ENCODE results near the gene YAE1. TPM values are rescaled to one million over a fixed set of nuclear protein-coding genes. Genes with fewer than 3 reads are reported as not detected.

Gene YAE1
- total and polyA plus RNA-seq, 4 donors, result 32.5 to 42.9 (median 38.6) TPM

DNA sequence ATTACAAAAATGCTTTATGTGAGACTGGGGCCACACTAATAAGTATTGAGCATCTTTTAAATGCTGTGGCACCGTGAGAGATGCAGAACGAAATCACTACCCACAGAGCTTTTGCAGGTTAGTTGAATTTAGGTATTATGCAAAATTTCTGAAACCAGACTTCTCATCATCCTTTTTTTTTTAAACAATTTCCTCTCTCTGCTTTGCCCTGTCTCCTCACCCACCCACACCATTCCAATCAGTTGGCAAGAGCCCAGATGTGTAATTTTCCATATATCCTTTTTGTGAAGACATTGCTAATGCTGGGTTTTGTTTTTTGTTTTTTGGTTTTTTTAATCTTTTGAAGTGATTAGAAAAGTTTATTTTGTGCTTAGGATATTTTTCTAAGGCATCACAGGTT is 1.1 kb downstream of the YAE1 start:
- no peaks in the 10 kb centered on the region for H3K27me3 ChIP-seq (ENCODE audit: control insufficient read depth, insufficient read depth, low read length)
- no peaks in the 10 kb centered on the region for H3K9me3 ChIP-seq (ENCODE audit: control insufficient read depth, insufficient read depth, low read length)
- no CpG with 5 or more reads among the region's 2 CpGs for WGBS (ENCODE audit: insufficient coverage)
- H3K27ac ChIP-seq (ENCODE audit: low read depth, low read length), result no peak overlapping the region
- H3K4me1 ChIP-seq (ENCODE audit: control insufficient read depth, insufficient read depth, low read length), result no peaks in the 10 kb centered on the region
- H3K4me3 ChIP-seq (ENCODE audit: low read depth, low read length), result peak overlapping the region; percentile 87
- DNase-seq (ENCODE audit: low read depth in 4 of 6, low spot score in 6 of 6), result no peak
- H3K36me3 ChIP-seq (ENCODE audit: control insufficient read depth, insufficient read depth, low read length), result peaks cover 3% of the 10 kb centered on the region

DNA sequence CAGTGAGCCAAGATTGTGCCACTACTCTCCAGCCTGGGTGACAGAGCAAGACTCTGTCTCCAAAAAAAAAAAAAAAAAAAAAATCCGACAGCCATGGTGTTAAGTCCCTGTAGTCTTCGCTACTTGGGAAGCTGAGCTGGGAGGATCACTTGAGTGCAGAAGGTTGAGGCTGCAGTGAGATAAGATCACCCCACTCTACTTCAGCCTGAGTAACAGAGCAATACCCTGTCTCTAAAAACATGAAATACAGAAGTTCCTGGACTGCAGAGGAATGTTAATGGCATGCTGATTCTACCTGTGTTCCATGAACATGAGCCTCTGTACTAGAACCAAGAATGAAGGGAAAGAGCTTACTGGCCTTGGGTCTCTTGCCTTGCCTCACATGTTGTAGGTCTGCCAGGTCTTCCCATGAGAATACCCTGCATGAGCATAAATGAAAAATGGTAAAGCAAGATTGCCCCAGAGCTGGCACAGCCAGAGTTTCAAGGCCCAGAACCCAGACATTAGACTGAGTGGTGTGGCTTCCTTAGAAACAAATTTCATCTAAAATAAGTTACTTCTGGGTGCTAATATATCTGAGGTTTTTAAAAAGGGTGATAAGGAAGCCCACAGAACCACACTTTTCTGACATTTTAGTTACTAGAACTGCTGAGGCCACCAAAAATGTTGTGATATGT is 8.6 kb downstream of the YAE1 start:
- no peaks in the 10 kb centered on the region for H3K27me3 ChIP-seq (ENCODE audit: control insufficient read depth, insufficient read depth, low read length)
- WGBS (ENCODE audit: insufficient coverage), result no CpG with 5 or more reads among the region's 2 CpGs
- no peak overlapping the region for H3K4me3 ChIP-seq (ENCODE audit: low read depth, low read length)
- no peak overlapping the region for H3K27ac ChIP-seq (ENCODE audit: low read depth, low read length)
- no peak for DNase-seq (ENCODE audit: low read depth in 4 of 6, low spot score in 6 of 6)
- H3K4me1 ChIP-seq (ENCODE audit: control insufficient read depth, insufficient read depth, low read length), result no peaks in the 10 kb centered on the region
- H3K36me3 ChIP-seq (ENCODE audit: control insufficient read depth, insufficient read depth, low read length), result peaks cover 17% of the 10 kb centered on the region
- no peaks in the 10 kb centered on the region for H3K9me3 ChIP-seq (ENCODE audit: control insufficient read depth, insufficient read depth, low read length)

DNA sequence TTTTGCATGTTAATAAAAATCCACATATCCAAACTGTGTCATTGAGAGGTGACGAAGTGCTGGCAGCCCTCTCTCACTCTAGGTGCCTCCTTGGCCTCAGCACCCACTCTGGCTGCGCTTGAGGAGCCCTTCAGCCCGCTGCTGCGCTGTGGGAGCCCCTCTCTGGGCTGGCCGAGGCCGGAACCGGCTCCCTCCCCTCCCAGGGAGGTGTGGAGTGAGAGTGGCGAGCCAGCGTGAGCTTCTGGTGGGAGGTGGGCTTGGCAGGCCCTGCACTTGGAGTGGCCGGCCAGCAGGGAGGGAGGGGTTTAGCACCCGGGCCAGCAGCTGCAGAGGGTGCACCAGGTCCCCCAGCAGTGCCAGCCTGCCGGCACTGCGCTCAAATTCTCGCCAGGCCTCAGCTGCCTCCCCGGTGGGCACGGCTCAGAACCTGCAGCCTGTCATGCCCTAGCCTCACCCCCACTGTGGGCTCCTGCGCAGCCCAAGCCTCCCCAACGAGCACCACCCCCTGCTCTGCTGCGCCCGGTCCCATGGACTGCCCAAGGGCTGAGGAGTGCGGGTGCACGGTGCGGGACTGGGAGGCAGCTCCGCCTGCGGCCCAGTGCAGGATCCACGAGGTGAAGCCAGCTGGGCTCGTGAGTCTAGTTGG is 11.1 kb downstream of the YAE1 start:
- no peaks in the 10 kb centered on the region for H3K9me3 ChIP-seq (ENCODE audit: control insufficient read depth, insufficient read depth, low read length)
- no peak for DNase-seq (ENCODE audit: low read depth in 4 of 6, low spot score in 6 of 6)
- no peaks in the 10 kb centered on the region for H3K4me1 ChIP-seq (ENCODE audit: control insufficient read depth, insufficient read depth, low read length)
- H3K36me3 ChIP-seq (ENCODE audit: control insufficient read depth, insufficient read depth, low read length), result peaks cover 14% of the 10 kb centered on the region
- H3K27me3 ChIP-seq (ENCODE audit: control insufficient read depth, insufficient read depth, low read length), result no peaks in the 10 kb centered on the region
- H3K27ac ChIP-seq (ENCODE audit: low read depth, low read length), result no peak overlapping the region
- WGBS (ENCODE audit: insufficient coverage), result 98% methylated on average over 23 of the region's 27 CpGs
- no peak overlapping the region for H3K4me3 ChIP-seq (ENCODE audit: low read depth, low read length)

DNA sequence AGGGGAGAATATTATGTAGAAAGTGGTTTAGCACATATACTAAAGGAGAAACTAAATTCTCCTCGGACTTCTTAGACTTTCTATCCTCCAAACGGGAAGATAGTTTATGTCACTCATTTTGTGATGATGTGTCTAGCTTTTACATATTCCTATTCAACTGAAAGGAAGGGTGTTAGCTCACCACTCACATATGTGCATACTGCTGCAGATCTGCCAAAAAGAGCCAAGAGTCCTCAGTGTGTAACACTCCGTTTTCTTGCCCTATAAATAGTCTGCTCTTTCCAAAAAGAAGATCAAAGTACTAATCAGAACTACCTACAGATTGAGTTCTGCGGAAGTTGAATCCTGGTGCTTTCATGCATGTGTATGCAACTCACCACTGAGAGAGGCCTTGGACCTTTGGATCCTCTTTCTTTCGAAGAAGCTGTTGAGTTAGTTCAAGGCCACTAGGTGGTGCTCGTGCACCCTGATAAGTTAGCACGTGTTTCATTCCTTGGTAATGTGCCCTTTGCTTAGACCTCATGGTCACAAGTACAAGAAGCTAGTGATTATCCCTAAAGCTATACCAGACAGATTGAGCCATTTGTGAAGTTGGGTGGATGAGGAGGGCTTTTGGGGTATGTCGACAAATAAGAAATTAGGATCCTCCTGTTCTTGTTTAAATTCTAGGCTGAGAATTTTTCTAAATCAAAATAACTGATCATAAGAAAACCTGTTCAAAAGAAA is 14.1 kb downstream of the YAE1 start:
- DNase-seq (ENCODE audit: low read depth in 4 of 6, low spot score in 6 of 6), result peak; percentile 66 to 97 (median 87)
- Histone ChIP-seq H3K4me3 (ENCODE audit: low read depth, low read length) (no peak overlapping the region), H3K4me1 (ENCODE audit: control insufficient read depth, insufficient read depth, low read length) (no peaks in the 10 kb centered on the region), H3K9me3 (ENCODE audit: control insufficient read depth, insufficient read depth, low read length) (no peaks in the 10 kb centered on the region), H3K36me3 (ENCODE audit: control insufficient read depth, insufficient read depth, low read length) (peaks cover 13% of the 10 kb centered on the region), H3K27me3 (ENCODE audit: control insufficient read depth, insufficient read depth, low read length) (no peaks in the 10 kb centered on the region), H3K27ac (ENCODE audit: low read depth, low read length) (no peak overlapping the region)
- 9% methylated on average over 4 of the region's 8 CpGs for WGBS (ENCODE audit: insufficient coverage)

DNA sequence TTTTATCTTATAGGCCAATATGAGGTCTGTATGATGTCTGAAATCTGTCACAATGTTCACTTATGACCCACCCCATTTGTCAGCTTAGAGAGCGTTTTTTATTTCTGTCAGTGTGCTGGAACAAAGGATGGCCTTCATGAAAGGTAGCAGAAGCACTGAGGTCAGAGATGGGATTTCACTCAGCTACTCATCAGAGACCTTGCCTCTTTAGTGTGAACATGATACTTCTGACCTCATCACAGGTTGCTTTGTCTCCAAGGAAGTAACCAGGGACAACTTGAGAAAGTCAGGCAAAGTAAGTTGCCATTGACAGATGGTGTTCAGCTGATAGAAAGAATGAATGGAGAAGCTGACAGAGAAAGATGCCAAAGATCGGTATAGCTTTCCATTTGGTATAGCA is 16.3 kb downstream of the YAE1 start:
- no peaks in the 10 kb centered on the region for H3K4me1 ChIP-seq (ENCODE audit: control insufficient read depth, insufficient read depth, low read length)
- H3K9me3 ChIP-seq (ENCODE audit: control insufficient read depth, insufficient read depth, low read length), result no peaks in the 10 kb centered on the region
- no peak overlapping the region for H3K27ac ChIP-seq (ENCODE audit: low read depth, low read length)
- no peak for DNase-seq (ENCODE audit: low read depth in 4 of 6, low spot score in 6 of 6)
- no CpG with 5 or more reads among the region's 2 CpGs for WGBS (ENCODE audit: insufficient coverage)
- H3K4me3 ChIP-seq (ENCODE audit: low read depth, low read length), result no peak overlapping the region
- no peaks in the 10 kb centered on the region for H3K27me3 ChIP-seq (ENCODE audit: control insufficient read depth, insufficient read depth, low read length)
- H3K36me3 ChIP-seq (ENCODE audit: control insufficient read depth, insufficient read depth, low read length), result peaks cover 6% of the 10 kb centered on the region

DNA sequence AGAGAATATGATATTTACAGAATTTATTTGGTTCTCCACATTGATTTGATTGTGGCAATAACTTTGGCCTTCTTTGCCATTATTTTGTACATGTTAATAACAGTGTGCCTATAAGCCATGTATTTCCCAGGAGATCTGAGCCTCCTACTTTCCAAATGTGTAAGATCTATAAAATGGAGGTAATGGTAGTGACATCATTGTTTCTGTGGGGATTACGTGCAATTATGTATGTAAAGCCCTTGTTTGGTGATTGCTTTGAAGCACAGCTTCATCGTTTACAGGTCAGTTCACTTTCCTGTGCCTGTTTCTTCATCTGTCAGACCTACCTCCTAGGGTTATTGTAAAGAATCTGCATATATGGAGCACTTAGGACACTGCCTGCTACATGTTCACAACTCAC is 17.3 kb downstream of the YAE1 start:
- Histone ChIP-seq H3K36me3 (ENCODE audit: control insufficient read depth, insufficient read depth, low read length) (peaks cover under 1% of the 10 kb centered on the region), H3K9me3 (ENCODE audit: control insufficient read depth, insufficient read depth, low read length) (no peaks in the 10 kb centered on the region), H3K4me1 (ENCODE audit: control insufficient read depth, insufficient read depth, low read length) (no peaks in the 10 kb centered on the region), H3K27me3 (ENCODE audit: control insufficient read depth, insufficient read depth, low read length) (no peaks in the 10 kb centered on the region), H3K27ac (ENCODE audit: low read depth, low read length) (no peak overlapping the region), H3K4me3 (ENCODE audit: low read depth, low read length) (no peak overlapping the region)
- DNase-seq (ENCODE audit: low read depth in 4 of 6, low spot score in 6 of 6), result no peak
- WGBS (ENCODE audit: insufficient coverage), result no CpG with 5 or more reads among the region's 2 CpGs

DNA sequence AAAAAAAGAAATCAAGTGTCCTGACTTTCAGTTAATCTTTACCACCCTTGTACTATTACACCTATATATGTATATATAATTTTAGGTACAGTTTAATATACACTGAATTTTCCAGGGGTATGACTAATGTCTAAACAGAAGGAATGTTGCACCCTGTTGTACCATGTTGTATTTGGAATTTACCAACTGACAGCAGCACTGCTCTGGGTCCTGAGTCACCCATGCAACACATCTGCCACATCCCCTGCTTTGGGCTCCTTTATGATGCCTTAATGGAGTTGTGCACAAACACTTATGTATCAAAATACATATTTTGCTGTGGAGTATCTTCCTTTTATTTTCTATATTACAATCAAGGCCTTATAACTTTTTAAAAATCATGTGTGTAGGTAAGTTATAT is 21.2 kb downstream of the YAE1 start:
- Histone ChIP-seq H3K27ac (ENCODE audit: low read depth, low read length) (no peak overlapping the region), H3K27me3 (ENCODE audit: control insufficient read depth, insufficient read depth, low read length) (no peaks in the 10 kb centered on the region), H3K4me3 (ENCODE audit: low read depth, low read length) (no peak overlapping the region), H3K9me3 (ENCODE audit: control insufficient read depth, insufficient read depth, low read length) (no peaks in the 10 kb centered on the region), H3K4me1 (ENCODE audit: control insufficient read depth, insufficient read depth, low read length) (no peaks in the 10 kb centered on the region), H3K36me3 (ENCODE audit: control insufficient read depth, insufficient read depth, low read length) (no peaks in the 10 kb centered on the region)
- DNase-seq (ENCODE audit: low read depth in 4 of 6, low spot score in 6 of 6), result no peak

DNA sequence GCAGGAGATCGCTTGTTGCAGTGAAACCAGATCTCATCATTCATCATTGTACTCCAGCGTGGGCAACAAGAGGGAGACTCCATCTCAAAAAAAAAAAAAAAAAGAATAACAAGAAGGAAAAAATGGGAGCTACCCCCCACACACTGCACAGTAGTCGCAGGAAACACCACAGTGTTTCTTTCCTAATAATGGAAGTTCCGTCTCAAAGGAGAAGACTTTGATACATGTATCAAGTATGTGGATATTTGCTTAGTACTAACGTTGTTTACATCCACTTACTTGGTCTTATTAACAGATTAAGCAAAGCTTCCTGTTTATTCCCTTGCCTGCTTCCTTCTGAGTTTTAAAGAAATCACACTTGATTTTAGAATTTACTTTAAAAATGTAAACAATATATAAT is 22.2 kb downstream of the YAE1 start:
- no peak overlapping the region for H3K27ac ChIP-seq (ENCODE audit: low read depth, low read length)
- H3K36me3 ChIP-seq (ENCODE audit: control insufficient read depth, insufficient read depth, low read length), result no peaks in the 10 kb centered on the region
- H3K9me3 ChIP-seq (ENCODE audit: control insufficient read depth, insufficient read depth, low read length), result no peaks in the 10 kb centered on the region
- H3K27me3 ChIP-seq (ENCODE audit: control insufficient read depth, insufficient read depth, low read length), result no peaks in the 10 kb centered on the region
- no peaks in the 10 kb centered on the region for H3K4me1 ChIP-seq (ENCODE audit: control insufficient read depth, insufficient read depth, low read length)
- DNase-seq (ENCODE audit: low read depth in 4 of 6, low spot score in 6 of 6), result no peak
- no CpG with 5 or more reads among the region's 5 CpGs for WGBS (ENCODE audit: insufficient coverage)
- no peak overlapping the region for H3K4me3 ChIP-seq (ENCODE audit: low read depth, low read length)

DNA sequence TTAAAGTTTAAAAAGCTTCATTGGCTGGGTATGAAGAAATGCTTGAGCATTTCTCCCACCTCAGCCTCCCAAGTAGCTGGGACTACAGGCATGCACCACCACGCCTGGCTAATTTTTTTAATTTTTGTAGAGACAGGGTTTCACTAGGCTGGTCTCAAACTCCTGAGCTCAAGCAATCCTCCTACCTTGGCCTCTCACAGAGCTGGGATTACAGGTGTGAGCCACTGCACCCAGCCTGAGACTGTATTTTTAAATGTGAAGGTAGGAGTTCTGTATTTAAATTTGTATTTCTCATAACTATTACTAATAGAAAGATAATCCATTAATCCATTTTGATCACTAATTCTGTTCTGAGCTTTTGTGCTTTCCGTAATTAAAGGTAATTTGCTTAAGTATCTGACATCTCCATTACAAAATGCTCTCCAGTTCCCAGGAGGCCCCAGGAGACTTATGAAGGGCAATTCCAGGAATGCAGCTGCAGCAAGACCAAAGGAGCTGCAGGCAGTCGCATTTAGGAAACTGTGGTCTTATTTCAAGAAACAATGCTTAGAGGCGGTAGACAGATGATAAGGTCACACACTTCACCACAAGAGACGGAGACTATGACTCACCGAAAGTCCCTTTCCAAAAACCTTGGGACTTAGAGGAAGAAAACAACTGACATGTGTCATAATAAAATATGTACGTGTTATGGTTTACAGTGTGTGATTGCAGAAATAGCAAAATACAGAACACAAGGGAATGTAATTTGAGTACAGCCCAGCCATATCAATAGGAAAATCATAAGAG is 23.3 kb downstream of the YAE1 start:
- Histone ChIP-seq H3K4me3 (ENCODE audit: low read depth, low read length) (no peak overlapping the region), H3K4me1 (ENCODE audit: control insufficient read depth, insufficient read depth, low read length) (no peaks in the 10 kb centered on the region), H3K36me3 (ENCODE audit: control insufficient read depth, insufficient read depth, low read length) (no peaks in the 10 kb centered on the region), H3K27ac (ENCODE audit: low read depth, low read length) (no peak overlapping the region), H3K27me3 (ENCODE audit: control insufficient read depth, insufficient read depth, low read length) (no peaks in the 10 kb centered on the region), H3K9me3 (ENCODE audit: control insufficient read depth, insufficient read depth, low read length) (no peaks in the 10 kb centered on the region)
- peak in 2 of 6 donors; percentile 33 to 52 for DNase-seq (ENCODE audit: low read depth in 4 of 6, low spot score in 6 of 6)
- no CpG with 5 or more reads among the region's 7 CpGs for WGBS (ENCODE audit: insufficient coverage)

Measured in spinal cord (tissue), 10 donors.